DMS153 treated with DMSO at 0.1 percent for 48 hours (cell line): ENCODE data around the gene ACADM.
"Not testable (repeated sequence)": the region's sequence is repeated elsewhere in the genome, so short reads cannot be mapped to it uniquely, and the experiment has no call there.

Experiments used
- DNase-seq: peaks from one replicate; lab custom pipeline; 2025; ENCODE audit not compliant: unreplicated experiment; lab: John Stamatoyannopoulos, UW

Gene ACADM

DNA sequence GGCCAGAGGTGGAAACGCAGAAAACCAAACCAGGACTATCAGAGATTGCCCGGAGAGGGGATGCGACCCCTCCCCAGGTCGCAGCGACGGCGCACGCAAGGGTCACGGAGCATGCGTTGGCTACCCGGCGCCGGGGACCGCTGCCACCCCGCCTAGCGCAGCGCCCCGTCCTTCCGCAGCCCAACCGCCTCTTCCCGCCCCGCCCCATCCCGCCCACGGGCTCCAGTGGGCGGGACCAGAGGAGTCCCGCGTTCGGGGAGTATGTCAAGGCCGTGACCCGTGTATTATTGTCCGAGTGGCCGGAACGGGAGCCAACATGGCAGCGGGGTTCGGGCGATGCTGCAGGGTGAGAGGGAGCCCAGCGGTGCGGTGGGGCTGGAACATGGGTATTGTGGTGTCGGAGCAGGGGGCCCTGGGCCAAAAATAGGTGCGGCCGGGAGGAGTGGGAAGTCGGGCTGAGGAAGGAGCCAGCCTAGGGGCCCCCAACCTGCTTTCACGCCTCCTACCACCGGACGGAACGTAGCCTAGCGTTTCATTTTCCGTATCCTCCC, at the start of gene ACADM:
ACADM (plus strand) TSS at position 238 of the 551 bp plus-strand sequence; CDS start at position 317, 79 bp downstream.
- peak; percentile 55 for DNase-seq

DNA sequence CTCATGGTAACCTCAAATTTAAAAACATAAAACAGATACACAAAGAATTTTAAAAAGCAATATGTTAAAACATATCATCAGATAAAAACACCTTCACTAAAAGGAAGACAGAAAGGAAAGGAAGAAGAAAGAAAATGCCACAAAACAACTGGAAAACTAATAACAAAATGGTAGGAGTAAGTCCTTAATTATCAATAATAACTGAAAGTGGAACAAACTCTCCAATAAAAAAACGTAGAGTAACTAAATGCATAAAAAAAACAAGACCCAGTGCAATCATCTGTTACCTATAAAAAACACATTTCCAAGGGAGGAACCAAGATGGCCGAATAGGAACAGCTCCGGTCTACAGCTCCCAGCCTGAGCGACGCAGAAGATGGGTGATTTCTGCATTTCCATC, 47.1 kb upstream of the ACADM start:
- DNase-seq = no peak

DNA sequence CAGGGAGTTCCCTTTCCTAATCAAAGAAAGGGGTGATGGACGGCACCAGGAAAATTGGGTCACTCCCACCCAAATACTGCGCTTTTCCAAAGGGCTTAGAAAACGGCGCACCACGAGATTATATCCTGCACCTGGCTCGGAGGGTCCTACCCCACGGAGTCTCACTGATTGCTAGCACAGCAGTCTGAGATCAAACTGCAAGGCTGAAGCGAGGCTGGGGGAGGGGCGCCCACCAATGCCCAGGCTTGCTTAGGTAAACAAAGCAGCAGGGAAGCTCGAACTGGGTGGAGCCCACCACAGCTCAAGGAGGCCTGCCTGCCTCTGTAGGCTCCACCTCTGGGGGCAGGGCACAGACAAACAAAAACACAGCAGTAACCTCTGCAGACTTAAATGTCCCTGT, 46.5 kb upstream of the ACADM start:
- peak; percentile 3 for DNase-seq

DNA sequence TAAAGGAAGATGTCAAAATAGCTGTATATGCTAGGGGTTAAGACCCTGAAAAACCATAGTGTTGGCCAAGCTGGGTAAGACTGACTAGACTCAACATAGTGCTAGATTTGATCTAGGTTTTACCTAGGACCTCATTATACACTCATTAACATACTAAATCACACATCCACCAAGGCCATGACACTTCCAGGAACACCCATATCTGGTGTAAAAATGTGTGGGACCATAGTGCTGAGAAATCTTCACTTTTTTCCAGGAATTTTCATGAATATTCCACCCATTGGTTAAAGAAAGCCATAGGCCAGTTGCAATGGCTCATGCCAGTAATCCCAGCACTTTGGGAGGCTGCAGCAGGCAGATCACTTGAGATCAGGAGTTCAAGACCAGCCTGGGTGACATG, 34.0 kb upstream of the ACADM start:
- no peak for DNase-seq

DNA sequence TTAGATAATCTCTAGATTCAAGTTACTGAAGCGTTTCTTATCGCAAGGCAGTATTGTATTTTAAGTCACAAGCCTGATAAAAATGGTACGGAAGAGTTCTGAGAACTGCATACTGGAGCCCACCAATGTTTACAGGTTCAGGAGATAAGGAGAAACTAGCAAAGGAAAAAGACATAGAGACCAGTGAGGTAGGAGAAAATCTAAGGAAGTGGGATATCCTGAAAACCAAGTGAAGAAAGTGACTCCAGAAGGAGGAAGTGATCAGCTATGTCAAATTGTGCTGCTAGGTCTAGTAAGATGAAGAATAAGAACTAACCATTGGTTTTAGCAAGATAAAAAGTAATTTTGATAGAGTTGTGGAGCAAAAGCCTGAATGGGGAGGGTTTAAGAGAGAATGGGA, 31.0 kb upstream of the ACADM start:
- no peak for DNase-seq

DNA sequence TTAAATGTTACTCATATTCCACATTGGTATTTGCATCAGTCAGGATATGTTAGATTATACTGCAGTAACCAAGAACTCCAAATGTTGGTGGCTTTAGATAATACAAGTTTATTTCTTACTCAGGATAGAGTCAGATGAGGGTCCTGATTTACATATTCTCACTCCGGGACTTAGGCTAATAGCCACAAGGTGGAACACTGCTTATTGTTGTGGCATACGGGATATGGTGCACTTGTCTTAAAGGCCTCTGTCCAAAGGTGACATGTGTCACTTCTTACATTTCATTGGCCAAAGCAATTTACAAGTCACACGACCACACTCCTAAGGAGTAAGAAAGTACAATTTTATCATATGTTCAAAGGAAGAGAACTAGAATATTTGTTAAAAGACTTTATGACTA, 28.5 kb upstream of the ACADM start:
- no peak for DNase-seq

DNA sequence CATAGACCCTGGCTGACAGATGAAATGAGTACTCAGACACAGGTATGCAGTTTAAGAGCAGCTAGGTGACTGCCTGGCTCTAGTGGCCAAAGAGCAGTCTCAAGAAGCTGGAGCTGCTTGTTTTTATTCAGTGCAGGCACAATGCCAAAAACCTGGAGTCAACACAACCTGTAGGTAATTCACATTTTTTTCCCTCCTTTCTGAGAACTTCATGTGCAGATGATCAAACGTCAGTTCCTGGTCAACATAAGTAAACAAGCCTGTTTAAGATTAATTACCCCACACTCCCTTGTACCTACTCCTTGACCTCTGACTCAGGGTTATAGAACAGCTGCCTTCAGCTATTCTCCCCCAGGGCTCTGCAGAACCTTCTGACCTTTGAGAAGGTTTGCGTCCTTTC, 17.3 kb upstream of the ACADM start:
- no peak for DNase-seq

DNA sequence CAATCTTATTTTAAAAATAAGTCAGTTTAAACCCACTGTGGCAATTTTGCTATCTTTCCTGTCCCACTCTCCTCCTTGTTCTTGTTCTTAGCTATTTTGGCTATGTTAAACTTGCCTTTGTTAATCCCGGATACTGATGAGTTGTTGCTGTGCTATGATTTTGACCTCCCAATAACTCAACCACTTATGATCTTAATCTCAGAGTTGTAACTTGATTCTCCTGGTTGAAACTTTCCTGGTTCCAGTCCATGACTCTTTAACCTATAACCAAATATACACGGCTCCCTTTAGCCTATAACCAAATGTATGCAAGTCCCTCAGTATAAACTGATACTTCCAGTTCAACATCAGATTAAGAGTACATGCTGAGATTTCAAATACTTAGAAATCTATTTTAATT, 15.6 kb upstream of the ACADM start:
- no peak for DNase-seq

DNA sequence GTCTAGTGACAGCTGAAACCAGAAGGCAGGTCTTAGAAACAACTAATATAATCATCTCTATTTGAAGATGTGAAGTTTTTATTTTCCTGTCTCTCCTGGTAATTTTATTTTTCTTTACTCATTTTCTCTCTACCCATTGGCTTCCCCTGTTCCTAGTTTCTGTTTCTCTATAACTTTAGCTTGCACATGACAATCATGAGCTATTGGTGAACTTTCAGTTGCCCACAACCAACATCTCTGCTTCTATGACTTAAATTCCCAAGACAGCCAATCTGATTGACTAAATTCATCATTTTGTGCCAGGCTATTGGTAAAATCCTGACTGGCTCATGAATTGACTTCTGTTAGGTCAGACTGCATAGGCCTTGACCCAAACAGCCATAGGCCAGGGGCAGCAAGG, 13.7 kb upstream of the ACADM start:
- DNase-seq = no peak

DNA sequence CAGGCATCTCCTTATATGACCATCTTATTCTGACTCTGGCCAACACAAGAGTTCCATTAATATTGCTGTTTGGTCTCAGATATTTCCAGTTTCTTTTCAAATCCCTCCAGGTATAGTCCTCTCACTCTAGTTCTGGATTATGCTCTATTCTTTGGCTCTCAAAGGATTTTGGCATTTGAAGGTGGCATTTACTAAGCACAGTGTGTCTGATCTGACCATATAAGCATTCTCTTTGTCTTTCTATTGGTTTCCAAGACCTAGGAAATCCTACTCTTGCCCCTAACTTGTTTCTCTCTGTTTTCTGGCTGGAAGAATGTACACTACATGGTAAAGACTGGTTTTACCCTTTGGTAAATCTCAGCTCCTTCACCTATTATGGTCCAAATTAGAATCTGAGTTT, 12.7 kb upstream of the ACADM start:
- DNase-seq = no peak

DNA sequence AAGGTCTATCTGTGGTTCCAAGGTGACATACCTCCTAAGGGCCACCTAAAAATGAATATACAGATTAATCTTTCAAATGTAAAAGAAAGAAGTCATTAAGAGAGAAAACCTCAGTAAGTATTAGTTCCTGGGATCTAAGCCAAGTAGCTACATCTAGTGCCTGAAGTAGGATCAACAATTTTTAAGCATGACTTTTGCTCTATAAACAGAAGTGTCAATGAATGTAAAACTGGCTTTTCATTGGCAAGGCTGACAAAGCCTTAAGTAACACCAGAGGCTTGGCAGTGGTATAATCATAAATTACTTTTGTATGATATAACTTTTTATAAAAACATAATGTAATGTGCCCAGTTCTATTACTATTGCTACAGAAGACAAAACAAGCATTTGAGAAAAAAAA, 12.2 kb upstream of the ACADM start:
- no peak for DNase-seq

DNA sequence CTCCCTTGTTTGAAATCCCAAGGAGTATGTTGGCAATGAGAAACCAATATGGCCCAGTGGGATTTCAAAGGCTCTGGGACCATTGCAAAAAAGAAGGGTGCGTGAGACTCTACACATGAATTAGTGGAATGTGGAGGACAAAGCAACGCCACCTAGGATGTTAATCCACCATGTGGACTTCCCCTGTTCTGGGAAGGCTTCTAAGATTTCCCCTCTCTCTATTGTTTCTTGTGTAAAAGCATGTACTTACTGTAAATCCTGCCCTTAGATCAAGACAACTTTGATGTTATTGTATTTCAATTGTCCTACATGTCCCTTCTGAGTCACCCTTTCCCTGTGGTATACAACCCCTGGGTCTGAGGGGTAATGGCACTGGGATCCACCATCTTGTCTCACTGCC, 4.7 kb upstream of the ACADM start:
- no peak for DNase-seq

DNA sequence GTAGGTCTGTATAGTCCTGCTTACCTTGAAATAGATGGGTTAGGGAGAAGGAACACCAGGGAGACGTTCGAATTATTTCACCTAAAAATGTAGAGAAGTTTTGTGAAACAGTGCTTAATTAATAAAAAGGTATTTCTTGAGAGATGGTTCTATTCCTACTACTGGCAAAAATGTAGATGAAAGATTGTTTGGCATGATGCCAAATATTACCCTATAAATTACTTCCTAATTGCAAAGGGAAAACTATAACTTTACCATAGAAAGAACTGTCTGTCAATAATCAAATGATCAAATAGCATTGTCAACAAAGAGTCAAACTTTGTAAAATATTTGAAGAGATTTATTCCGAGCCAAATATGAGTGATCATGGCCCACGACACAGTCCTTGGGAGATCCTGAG, 4.2 kb upstream of the ACADM start:
- DNase-seq = no peak

DNA sequence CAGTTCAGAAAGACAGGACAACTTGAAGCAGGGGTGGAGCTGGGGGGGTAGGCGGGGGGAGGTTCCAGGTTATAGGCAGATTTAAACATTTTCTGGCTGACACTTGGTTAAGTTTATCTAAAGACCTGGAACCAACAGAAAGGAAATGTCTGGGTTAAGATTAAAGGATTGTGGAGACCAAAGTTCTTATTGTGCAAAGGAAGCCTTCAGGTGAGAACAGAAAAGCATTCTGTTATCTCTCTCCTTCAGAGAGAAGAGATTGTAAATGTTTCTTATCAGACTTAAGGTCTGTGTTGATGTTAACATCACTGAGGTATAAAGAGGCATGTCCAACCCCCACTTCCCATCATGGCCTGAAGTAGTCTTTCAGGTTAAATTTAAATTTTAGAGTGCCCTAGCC, 3.7 kb upstream of the ACADM start:
- DNase-seq = no peak

DNA sequence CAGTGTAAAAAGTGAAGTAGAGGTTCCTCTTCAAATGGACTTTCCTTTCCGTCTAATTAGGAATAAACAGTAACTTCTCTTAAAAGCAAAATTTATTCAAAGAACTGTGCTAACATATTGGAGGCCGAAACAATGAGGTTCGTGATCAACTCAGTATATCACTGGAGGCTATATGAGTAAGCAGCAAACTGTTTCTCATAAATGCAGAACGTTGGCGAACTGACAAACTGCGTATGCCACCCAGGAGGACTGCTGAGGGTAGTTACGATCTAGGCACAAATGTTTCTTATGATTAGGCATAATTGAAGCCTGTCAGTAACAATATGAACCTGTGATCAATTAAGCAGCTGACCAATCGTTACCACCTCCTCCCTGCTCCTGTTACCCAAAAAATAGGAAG, 2.3 kb upstream of the ACADM start:
- DNase-seq = not testable (repeated sequence)

DNA sequence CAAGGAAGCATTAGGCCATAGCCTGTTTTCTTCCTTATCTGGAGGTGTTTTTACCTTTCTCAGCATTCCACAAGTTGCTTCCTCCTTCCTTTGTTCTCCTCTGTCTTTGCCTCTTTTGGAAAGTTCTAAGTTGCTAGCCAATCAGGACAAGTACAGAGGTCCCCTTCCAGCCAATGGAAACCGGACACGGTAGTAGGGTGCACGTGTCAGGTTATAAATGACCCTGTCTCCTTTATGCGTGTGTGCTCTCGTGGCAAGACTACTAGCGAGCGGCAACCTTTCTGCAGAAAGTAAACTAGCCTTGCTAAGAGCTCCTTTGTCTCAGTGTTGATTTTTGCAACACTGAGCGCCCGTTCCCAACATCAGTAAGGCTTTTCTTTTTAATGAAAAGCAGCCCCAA, 1.5 kb upstream of the ACADM start:
- DNase-seq = no peak

DNA sequence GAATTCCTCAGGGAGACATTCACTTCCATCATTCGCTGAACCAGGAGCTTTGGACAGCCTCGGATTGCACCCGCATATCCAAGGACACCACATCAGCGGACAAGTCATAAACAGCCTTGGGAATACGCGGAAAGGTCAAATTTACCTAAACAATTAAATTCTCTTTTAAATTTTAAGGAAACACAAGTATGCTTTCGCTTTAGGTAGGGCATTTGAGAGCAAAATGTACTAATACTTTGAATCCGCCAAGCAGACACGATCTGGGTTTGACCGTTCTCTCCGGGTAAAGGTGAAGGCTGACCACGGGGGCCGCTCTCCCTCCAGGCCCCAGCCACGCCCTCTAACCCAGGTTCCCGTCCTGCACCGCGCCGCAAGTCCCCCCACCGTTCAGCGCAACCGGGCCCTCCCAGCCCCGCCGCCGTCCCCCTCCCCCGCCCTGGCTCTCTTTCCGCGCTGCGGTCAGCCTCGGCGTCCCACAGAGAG, 479 bp upstream of the ACADM start:
- peak; percentile 74 for DNase-seq

DNA sequence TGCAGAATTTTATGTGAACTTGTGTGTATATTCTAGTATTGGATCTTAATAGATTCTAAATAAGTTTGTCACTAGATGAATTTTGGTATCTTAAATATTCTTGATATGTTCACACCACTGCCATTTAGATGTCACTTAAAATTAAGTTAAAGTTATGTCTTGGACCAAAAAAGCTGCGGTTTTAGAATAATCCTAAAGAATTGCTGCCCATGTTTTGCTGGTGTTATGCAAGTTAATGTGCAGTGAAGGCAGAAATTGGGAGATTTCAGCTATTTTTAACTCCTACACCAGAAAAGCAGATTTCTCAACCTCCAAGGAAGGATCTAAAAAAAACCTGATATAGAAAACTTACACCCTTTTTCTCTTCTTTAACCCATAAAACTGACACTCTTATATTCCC, 757 bp downstream of the ACADM start:
- DNase-seq = no peak

DNA sequence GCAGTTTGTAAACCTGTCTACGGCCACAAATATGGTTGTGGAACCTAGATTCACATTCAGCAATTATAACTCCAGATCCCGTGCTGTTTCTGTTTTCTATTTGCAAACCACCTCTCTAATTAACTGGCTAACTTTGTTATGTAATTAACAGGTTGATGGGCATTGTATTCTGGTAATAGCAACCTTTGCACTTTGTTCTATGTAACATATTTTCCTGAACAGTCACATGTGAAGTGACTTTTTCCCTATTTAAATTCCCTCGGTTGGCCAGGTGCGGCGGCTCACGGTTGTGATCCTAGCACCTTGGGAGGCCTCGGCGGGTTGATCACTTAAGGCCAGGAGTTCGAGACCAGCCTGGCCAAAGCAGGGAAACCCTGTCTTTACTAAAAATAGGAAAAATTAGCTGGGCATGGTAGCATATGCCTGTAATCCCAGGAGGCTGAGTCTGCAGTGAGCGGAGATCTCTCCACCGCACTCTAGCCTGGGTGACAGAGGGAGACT, 1.4 kb downstream of the ACADM start:
- DNase-seq = no peak

DNA sequence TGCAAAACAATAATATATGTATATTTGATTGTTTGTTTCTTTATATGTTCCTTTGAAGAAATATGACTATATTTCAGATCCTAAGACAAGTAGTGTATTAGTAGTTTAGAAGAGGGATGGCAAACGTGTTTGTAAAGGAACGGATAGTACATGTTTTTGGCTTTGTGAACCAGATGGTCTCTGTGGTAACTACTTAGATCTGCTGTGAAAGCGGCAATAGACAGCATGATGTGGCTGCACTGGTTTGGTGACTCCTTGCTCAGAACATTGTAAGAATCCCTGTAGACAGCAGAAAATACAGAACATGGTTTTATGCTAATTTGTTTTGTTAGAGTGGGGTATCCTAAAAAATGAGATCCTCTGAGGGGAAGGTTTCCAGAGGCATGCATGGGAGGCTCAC, 3.1 kb downstream of the ACADM start:
- DNase-seq = no peak

DNA sequence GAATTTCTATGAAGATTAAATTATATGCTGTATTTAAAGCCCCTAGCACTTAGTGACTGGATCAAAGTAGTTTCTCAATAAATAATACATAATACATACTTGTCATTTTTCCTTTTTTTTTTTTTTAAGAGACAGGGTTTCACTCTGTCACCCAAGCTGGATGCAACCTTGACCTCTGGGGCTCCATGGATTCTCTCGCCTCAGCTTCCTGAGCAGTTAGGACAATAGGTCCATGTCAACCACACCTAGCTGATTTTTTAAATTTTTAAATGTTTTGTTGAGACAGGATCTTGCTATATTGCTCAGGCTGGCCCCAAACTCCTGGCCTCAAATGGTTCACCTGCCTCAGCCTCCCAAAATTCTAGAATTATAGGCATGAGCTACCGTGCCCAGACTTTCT, 5.9 kb downstream of the ACADM start:
- DNase-seq = no peak

DNA sequence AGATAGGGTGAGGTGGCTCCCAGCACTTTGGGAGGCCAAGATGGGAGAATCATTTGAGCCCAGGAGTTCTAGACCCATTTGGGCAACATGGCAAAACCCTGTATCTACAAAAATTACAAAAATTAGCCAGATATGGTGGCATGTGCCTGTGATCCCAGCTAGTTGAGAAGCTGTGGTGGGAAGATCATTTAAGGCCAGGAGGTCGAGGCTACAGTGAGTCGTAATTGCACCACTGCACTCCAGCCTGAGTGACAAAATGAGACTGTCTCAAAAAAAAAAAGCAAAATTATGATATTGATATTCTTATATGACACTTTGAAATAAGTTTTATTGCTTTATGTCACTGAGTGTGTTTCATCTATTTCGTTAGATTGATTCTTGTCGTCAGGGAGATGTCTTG, 7.4 kb downstream of the ACADM start:
- DNase-seq = no peak

DNA sequence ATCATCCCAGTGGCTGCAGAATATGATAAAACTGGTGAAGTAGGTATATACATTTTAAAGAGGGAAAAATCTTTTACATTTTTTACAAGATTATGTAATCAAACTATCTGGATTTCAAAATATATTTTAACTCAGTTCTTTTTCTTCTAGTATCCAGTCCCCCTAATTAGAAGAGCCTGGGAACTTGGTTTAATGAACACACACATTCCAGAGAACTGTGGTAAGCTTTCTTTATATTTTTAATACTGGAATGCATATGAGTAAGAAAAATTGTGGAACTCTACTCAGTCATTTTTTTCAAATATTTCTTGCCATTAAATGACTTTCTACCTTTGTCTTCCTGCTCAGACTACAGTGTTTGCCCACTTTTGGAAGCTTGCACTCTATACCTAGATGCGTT, 8.2 kb downstream of the ACADM start:
- no peak for DNase-seq

DNA sequence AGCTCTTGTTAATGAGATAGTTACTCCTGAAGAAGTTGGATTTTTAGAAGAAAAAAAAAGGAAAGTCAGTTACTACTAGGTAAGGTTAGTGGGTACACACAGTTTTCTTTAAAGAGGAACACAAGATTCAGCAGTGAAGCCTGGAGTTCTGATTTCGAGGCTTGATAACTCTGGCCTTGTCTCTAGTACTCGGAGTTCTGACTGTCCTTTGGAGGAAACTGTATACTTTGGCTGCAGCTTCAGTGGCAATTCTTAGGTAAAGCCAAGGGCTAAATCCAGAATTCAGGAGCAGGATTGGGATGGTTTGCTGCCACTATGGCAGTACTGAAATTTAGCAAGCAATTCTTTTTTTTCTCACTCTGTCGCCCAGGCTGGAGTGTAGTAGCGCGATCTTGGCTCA, 9.2 kb downstream of the ACADM start:
- no peak for DNase-seq
